Liver (tissue), 2 donors: ENCODE data around the gene CCNY.

Source experiments
- TF ChIP-seq, protein P1 (sequence below): IDR thresholded peaks from 2 replicates; pipeline ENCODE4 v1.6.1; 2016; ENCODE audit warnings: antibody characterized with exemption, mild to moderate bottlenecking
- TF ChIP-seq, protein P2 (sequence below): fragments of 150-350 bp; IDR thresholded peaks from 2 replicates; pipeline ENCODE4 v1.5.1; 2017; ENCODE audit warnings: improper control_type of control experiment, low read depth, low read length; ENCODE audit not compliant: missing input control
- donor health status: healthy.

DNA sequence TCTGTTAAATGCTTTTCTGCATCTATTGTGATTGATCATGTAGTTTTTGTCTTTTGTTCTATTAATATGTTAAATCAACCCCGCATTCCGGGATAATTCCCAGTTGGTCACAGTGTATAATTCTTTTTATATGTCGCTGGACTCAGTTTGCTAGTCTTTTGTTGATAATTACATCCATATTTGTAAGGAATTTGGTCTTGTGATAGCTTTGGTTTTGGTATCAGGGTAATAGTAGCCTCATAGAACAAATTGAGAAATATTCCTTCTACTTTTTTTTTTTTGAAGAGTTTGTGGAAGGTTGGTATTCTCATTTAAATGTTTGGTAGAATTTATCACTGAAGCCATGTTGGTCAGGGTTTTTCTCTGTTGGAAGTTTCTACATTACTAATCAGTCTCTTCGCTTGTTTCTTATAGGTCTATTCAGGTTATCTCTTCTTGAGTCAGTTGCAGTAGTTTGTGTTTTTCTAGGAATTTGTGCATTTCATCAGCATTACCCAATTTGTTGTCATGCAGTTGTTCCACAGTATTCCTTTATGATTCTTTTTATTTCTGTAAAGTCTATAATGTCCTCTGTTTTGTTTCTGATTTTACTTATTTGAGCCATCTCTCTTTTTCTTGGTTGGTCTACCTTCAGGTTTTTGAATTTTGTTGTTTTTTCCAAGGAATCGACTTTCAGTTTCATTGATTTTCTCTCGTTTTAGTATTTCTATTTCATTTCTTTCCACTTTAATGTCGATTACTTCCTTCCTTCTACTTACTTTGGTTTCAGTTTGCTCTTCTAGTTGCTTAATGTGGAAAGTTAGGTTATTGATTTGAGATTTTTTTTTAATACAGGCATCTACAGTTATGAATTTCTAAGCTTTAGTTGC, 204.2 kb downstream of the CCNY start:
- TF ChIP-seq, protein P1, sequence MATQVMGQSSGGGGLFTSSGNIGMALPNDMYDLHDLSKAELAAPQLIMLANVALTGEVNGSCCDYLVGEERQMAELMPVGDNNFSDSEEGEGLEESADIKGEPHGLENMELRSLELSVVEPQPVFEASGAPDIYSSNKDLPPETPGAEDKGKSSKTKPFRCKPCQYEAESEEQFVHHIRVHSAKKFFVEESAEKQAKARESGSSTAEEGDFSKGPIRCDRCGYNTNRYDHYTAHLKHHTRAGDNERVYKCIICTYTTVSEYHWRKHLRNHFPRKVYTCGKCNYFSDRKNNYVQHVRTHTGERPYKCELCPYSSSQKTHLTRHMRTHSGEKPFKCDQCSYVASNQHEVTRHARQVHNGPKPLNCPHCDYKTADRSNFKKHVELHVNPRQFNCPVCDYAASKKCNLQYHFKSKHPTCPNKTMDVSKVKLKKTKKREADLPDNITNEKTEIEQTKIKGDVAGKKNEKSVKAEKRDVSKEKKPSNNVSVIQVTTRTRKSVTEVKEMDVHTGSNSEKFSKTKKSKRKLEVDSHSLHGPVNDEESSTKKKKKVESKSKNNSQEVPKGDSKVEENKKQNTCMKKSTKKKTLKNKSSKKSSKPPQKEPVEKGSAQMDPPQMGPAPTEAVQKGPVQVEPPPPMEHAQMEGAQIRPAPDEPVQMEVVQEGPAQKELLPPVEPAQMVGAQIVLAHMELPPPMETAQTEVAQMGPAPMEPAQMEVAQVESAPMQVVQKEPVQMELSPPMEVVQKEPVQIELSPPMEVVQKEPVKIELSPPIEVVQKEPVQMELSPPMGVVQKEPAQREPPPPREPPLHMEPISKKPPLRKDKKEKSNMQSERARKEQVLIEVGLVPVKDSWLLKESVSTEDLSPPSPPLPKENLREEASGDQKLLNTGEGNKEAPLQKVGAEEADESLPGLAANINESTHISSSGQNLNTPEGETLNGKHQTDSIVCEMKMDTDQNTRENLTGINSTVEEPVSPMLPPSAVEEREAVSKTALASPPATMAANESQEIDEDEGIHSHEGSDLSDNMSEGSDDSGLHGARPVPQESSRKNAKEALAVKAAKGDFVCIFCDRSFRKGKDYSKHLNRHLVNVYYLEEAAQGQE = no peak
- TF ChIP-seq, protein P2, sequence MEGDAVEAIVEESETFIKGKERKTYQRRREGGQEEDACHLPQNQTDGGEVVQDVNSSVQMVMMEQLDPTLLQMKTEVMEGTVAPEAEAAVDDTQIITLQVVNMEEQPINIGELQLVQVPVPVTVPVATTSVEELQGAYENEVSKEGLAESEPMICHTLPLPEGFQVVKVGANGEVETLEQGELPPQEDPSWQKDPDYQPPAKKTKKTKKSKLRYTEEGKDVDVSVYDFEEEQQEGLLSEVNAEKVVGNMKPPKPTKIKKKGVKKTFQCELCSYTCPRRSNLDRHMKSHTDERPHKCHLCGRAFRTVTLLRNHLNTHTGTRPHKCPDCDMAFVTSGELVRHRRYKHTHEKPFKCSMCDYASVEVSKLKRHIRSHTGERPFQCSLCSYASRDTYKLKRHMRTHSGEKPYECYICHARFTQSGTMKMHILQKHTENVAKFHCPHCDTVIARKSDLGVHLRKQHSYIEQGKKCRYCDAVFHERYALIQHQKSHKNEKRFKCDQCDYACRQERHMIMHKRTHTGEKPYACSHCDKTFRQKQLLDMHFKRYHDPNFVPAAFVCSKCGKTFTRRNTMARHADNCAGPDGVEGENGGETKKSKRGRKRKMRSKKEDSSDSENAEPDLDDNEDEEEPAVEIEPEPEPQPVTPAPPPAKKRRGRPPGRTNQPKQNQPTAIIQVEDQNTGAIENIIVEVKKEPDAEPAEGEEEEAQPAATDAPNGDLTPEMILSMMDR = no peak
